HG03060 (cell line): ENCODE measurements around the gene COL18A1.
"Not testable (repeated sequence)": the region's sequence is repeated elsewhere in the genome, so short reads cannot be mapped to it uniquely, and the experiment has no call there.

Experiments
- ATAC-seq: cut with Tn5 transposase; IDR thresholded peaks from one replicate; pipeline ENCODE4 v1.9.1; 2021; ENCODE audit warnings: low read depth, moderate number of reproducible peaks; ENCODE audit not compliant: unreplicated experiment

Gene COL18A1

GRCh38 chr21:45366931-45367401 is 38.0 kb upstream of the COL18A1 start:
- no peak for ATAC-seq

GRCh38 chr21:45367402-45368351 is 37.3 kb upstream of the COL18A1 start:
- ATAC-seq: no peak

GRCh38 chr21:45369018-45369417 is 35.9 kb upstream of the COL18A1 start:
- ATAC-seq: not testable (repeated sequence)

GRCh38 chr21:45370575-45370974 is 34.4 kb upstream of the COL18A1 start:
- no peak for ATAC-seq

- no peak for ATAC-seq
Measured at GRCh38 chr21:45371081-45371480, 33.9 kb upstream of the COL18A1 start.

GRCh38 chr21:45371655-45372054 is 33.3 kb upstream of the COL18A1 start:
- no peak for ATAC-seq

GRCh38 chr21:45372732-45373355 is 32.1 kb upstream of the COL18A1 start:
- ATAC-seq: no peak

GRCh38 chr21:45373991-45374816 is 30.8 kb upstream of the COL18A1 start:
- ATAC-seq: no peak

GRCh38 chr21:45374826-45375455 is 30.0 kb upstream of the COL18A1 start:
- no peak for ATAC-seq

GRCh38 chr21:45376459-45377324 is 28.3 kb upstream of the COL18A1 start:
- ATAC-seq: no peak

- ATAC-seq: no peak
Measured at GRCh38 chr21:45377325-45377709, 27.6 kb upstream of the COL18A1 start.

GRCh38 chr21:45377866-45378257 is 27.1 kb upstream of the COL18A1 start:
- no peak for ATAC-seq

- no peak for ATAC-seq
Measured at GRCh38 chr21:45378258-45378966, 26.6 kb upstream of the COL18A1 start.

GRCh38 chr21:45379171-45379900 is 25.6 kb upstream of the COL18A1 start:
- ATAC-seq: no peak

GRCh38 chr21:45379901-45380330 is 25.0 kb upstream of the COL18A1 start:
- ATAC-seq: no peak

GRCh38 chr21:45380566-45380965 is 24.4 kb upstream of the COL18A1 start:
- ATAC-seq: no peak

GRCh38 chr21:45381036-45381787 is 23.8 kb upstream of the COL18A1 start:
- ATAC-seq: no peak
